ENCODE results near the gene C16orf86.

GRCh38 chr16:67699265-67699664 lies 32.7 kb downstream of the C16orf86 start:
- TF ChIP-seq POLR2A (IDR thresholded peaks at IDR 0.05; ENCODE audit: low read length) (no peak), GATA1 (IDR thresholded peaks at IDR 0.05; ENCODE audit: low read depth, low read length) (no peak)

All from erythroblast (primary cell).